Stimulated activated CD4-positive, alpha-beta T cell treated with anti-CD3 and anti-CD28 coated beads, Interleukin-4, amount 100 ng/mL, for 48 hours (primary cell): ENCODE data around the gene BNC2.
"Not testable (repeated sequence)": the region's sequence is repeated elsewhere in the genome, so short reads cannot be mapped to it uniquely, and the experiment has no call there.

Experiments
- DNase-seq, 2 donors: peaks; one replicate each; pipeline ENCODE4 v3.0.0-alpha.2; 2020; ENCODE audit warnings: low read depth in 2 of 2

BNC2 gene

GRCh38 chr9:16544842-16545241 is 325.6 kb downstream of the BNC2 start:
- DNase-seq = no peak

GRCh38 chr9:16543686-16544085 is 326.8 kb downstream of the BNC2 start:
- DNase-seq = no peak

GRCh38 chr9:16543225-16543624 is 327.2 kb downstream of the BNC2 start:
- no peak for DNase-seq

- DNase-seq = no peak
These were observed 328.2 kb downstream of the BNC2 start for GRCh38 chr9:16542290-16542689.

- DNase-seq = no peak
These were observed 329.5 kb downstream of the BNC2 start for GRCh38 chr9:16540743-16541613.

- not testable (repeated sequence) for DNase-seq
These were observed 330.8 kb downstream of the BNC2 start for GRCh38 chr9:16539626-16540025.

- no peak for DNase-seq
These were observed 334.9 kb downstream of the BNC2 start for GRCh38 chr9:16535555-16535954.

GRCh38 chr9:16532681-16533450 is 337.6 kb downstream of the BNC2 start:
- DNase-seq = no peak

GRCh38 chr9:16532272-16532671 is 338.2 kb downstream of the BNC2 start:
- no peak for DNase-seq

GRCh38 chr9:16530669-16531642 is 339.5 kb downstream of the BNC2 start:
- DNase-seq = no peak

- no peak for DNase-seq
These were observed 342.9 kb downstream of the BNC2 start for GRCh38 chr9:16527573-16527972.

- no peak for DNase-seq
These were observed 344.1 kb downstream of the BNC2 start for GRCh38 chr9:16526380-16526779.

GRCh38 chr9:16524823-16525222 is 345.6 kb downstream of the BNC2 start:
- no peak for DNase-seq

- DNase-seq = no peak
These were observed 346.4 kb downstream of the BNC2 start for GRCh38 chr9:16524078-16524477.

- DNase-seq = no peak
These were observed 348.5 kb downstream of the BNC2 start for GRCh38 chr9:16521868-16522411.

GRCh38 chr9:16519001-16519400 is 351.5 kb downstream of the BNC2 start:
- DNase-seq = no peak

GRCh38 chr9:16516891-16517290 is 353.6 kb downstream of the BNC2 start:
- DNase-seq = no peak

- no peak for DNase-seq
These were observed 354.6 kb downstream of the BNC2 start for GRCh38 chr9:16515879-16516301.

GRCh38 chr9:16515207-16515606 is 355.3 kb downstream of the BNC2 start:
- DNase-seq = no peak

- no peak for DNase-seq
These were observed 356.3 kb downstream of the BNC2 start for GRCh38 chr9:16514131-16514530.

- no peak for DNase-seq
These were observed 358.2 kb downstream of the BNC2 start for GRCh38 chr9:16512281-16512680.
